HG03354 (cell line): ENCODE data around the gene SYNM.
"Not testable (repeated sequence)": the region's sequence is repeated elsewhere in the genome, so short reads cannot be mapped to it uniquely, and the experiment has no call there.

Experiments
- ATAC-seq: cut with Tn5 transposase; IDR thresholded peaks from one replicate; pipeline ENCODE4 v1.9.1; 2021; ENCODE audit warnings: mild to moderate bottlenecking; ENCODE audit not compliant: unreplicated experiment, poor library complexity, severe bottlenecking

The SYNM gene

GRCh38 chr15:99101501-99101900, 3.4 kb upstream of the SYNM start:
- no peak for ATAC-seq

GRCh38 chr15:99102332-99103235, 2.3 kb upstream of the SYNM start:
- no peak for ATAC-seq

- ATAC-seq, result no peak
Observed at GRCh38 chr15:99103279-99103678, 1.6 kb upstream of the SYNM start.

GRCh38 chr15:99105514-99106341, 848 bp downstream of the SYNM start:
- peak; percentile 48 for ATAC-seq

GRCh38 chr15:99106417-99107220, 1.7 kb downstream of the SYNM start:
- no peak for ATAC-seq

- ATAC-seq, result no peak
Observed at GRCh38 chr15:99108993-99109392, 4.1 kb downstream of the SYNM start.

- no peak for ATAC-seq
Observed at GRCh38 chr15:99109555-99110021, 4.7 kb downstream of the SYNM start.

GRCh38 chr15:99110093-99110492, 5.2 kb downstream of the SYNM start:
- no peak for ATAC-seq

GRCh38 chr15:99110581-99111320, 5.9 kb downstream of the SYNM start:
- ATAC-seq, result no peak

- not testable (repeated sequence) for ATAC-seq
Observed at GRCh38 chr15:99111641-99112040, 6.8 kb downstream of the SYNM start.

- no peak for ATAC-seq
Observed at GRCh38 chr15:99113547-99114271, 8.8 kb downstream of the SYNM start.

- ATAC-seq, result no peak
Observed at GRCh38 chr15:99114511-99115299, 9.8 kb downstream of the SYNM start.

GRCh38 chr15:99115300-99116215, 10.7 kb downstream of the SYNM start:
- no peak for ATAC-seq

- no peak for ATAC-seq
Observed at GRCh38 chr15:99117111-99117510, 12.2 kb downstream of the SYNM start.

GRCh38 chr15:99117563-99118257, 12.8 kb downstream of the SYNM start:
- ATAC-seq, result no peak

GRCh38 chr15:99118258-99118632, 13.4 kb downstream of the SYNM start:
- no peak for ATAC-seq
